HG02981 (cell line): ENCODE data around the gene BLOC1S4.
"Not testable (repeated sequence)": the region's sequence is repeated elsewhere in the genome, so short reads cannot be mapped to it uniquely, and the experiment has no call there.

Experiments
- ATAC-seq: cut with Tn5 transposase; IDR thresholded peaks from one replicate; pipeline ENCODE4 v1.9.1; 2021; ENCODE audit warnings: mild to moderate bottlenecking, moderate library complexity; ENCODE audit not compliant: unreplicated experiment

BLOC1S4 gene

GRCh38 chr4:6716958-6717655 lies 1.1 kb downstream of the BLOC1S4 start:
- ATAC-seq: no peak

DNA sequence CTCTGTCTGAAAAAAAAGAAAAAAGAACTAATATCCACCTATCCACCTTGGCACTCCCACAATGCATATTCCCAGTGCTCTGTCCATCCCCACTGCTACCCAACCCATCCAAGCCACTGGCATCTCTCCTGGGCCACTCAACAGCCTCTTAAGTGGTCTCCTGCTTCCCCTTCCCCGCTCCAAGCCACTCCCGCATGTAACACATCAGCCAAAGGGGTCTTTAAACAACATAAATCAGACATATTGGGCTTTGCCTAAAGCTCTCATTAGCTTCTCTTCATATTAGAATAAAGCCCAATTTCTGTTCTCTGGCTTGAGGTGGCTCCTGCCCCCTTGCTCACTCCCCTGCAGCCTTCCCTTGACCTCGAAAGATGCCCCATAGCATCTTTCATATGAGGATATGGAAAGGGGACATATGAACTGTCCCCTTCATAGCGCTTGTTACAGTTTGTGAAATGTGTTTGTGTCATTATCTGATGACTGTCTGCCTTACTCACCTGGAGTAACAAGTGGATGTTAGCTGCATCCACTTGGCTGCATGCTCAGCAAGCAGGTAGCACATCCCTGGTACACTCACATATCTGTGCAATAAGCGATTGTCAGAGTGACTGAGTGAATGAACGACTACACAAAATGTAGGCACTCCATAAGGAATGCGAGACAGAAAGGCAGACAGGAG lies 3.1 kb downstream of the BLOC1S4 start:
- no peak for ATAC-seq

GRCh38 chr4:6719611-6720179 lies 3.7 kb downstream of the BLOC1S4 start:
- ATAC-seq: no peak

GRCh38 chr4:6720202-6720699 lies 4.3 kb downstream of the BLOC1S4 start:
- ATAC-seq: no peak

GRCh38 chr4:6721121-6721520 lies 5.1 kb downstream of the BLOC1S4 start:
- ATAC-seq: no peak

- ATAC-seq: no peak
Measured at GRCh38 chr4:6722891-6723290, 6.9 kb downstream of the BLOC1S4 start.

- no peak for ATAC-seq
Measured at GRCh38 chr4:6723851-6724250, 7.9 kb downstream of the BLOC1S4 start.

GRCh38 chr4:6724421-6725111 lies 8.6 kb downstream of the BLOC1S4 start:
- no peak for ATAC-seq

GRCh38 chr4:6725427-6725961 lies 9.5 kb downstream of the BLOC1S4 start:
- not testable (repeated sequence) for ATAC-seq

DNA sequence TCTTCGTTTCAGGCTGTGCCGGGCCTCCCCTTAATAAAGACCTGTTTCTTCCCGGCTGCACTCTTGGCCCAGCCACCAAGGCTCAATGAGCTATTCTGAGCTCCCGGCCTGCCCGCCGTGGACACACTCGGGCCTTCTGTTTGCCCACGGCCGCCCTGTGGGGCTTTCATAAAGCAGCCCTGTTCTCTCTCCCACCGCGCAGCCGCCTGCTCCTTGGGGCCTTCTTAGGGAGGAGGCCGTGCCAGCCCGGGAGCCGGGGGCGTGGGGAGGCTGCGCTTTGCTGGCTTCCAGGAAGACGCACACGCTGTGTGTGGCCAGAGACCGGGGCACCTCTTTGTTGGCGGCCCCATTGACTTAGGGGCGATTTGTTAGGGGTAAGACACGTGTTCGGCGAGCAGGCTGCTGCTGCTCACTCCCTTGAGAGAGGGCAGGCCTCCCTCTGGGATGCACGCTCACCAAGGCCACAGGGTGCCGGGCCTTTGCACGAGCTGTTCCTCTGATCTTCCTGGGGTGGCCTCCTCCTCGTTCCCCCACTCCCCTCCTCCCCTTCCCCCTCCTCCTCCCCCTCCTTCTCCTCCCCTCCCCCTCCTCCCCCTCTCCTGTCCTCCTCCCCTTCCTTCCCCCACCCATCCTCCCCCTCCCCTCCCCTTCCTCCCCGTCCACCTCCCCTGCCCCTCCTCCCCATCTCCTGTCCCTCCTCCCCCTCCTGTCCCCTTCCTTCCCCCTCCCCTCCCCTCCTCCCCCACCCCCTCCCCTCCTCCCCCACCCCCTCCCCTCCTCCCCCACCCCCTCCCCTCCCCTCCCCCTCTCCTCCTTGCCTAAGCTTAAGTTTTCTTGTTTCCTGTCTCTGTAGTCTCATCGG lies 11.3 kb downstream of the BLOC1S4 start:
- ATAC-seq: no peak

- no peak for ATAC-seq
Measured at GRCh38 chr4:6727943-6728250, 11.9 kb downstream of the BLOC1S4 start.

DNA sequence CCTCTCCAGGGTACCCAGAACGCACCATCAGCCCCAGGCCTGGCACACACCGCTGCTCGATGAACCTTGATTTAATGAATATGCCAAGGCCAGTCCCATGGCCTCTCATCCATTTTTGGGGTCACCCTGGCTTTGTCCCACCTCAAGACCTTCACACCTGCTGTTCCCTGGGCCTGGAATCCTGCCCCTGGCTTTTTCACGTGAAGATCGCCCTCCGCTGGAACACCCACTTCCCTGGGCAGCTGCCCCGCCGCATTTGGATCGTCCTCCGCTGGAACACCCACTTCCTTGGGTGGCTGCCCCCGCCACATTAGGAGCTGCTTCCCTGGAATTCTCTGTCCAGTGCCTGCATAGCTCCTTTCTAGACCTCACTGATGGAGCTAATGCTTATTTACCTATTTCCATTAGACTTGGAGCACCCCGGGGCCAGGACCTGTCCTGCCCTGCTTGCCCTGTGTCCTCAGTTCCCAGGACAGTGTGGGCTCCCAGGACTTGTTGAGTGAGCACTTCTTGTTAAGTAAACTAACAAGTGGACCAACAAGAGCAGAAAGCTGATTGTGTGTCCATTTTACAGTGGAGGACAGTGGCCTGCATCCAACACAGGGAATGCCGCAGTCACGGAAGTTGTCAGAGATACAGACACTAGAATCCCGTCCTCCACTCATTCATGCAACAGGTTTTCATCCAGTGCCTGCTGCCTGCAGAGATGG lies 12.5 kb downstream of the BLOC1S4 start:
- ATAC-seq: no peak

DNA sequence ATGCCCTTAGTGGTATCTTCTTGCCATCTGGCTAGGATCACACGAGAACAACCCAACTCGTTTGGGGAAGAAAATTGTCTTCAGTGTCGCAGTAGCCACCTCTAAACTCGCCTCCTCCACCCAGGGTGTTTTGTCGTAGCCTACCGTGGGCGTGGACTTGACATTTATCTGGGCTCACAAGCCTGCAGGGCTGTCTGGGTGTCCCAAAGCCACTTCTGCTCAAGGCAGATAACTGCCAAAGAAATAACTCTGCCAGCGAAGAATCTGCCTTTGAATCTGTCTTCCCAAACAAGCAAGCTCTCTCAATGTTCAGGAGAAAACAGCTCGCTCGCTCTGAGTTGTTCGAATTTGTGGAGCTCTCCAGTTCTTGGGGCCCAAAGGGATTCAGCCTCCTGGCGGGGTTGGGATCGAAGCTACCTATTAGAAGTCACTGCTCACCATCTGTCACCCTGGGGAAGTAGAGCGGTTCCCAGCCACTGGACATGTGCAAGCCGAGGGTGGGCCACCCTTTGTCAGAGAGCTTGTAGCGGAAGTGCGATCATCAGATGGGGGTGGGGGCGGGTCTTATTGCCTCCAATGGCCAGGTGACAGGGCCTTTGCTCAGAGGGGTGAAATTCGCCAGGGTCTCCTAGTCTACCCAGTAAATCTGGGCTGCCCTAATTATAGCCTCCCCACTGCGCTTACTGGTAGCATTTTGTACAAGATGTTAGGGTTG lies 14.8 kb downstream of the BLOC1S4 start:
- no peak for ATAC-seq

DNA sequence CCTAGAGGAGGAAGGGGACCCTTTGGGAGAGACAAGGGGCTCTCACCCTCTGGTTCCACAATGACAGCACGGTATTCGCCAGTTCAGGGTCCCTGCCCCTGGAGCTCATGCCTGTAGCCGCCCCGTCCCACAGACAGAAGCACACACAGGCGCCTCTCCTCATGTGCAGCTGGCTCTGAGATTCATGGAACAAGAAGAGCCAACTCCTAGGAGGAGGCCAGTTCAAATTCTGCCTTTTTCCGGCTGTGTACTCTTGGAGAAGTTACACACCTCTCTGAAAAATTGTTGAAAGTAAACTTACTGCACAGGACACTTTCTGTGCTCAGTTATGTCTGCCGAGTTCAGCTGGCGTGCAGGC lies 15.3 kb downstream of the BLOC1S4 start:
- no peak for ATAC-seq

DNA sequence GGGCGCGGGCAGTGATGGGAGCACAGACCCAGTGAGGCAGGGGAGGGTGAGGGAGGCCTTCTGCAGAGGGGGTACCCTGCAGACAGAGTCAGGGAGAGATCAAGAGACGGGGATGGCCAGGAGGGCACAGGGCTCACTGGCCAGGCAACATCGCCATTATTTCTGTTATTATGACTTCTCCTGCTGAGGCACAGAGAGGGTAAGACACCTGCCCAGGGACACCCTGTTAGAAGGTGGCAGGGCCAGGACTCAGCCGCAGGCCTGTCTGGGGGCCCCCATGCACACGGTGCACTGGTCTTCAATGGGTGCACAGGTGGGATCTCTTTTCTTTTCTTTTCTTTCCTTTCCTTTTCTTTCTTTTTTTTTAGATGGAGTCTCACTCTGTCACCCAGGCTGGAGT lies 15.8 kb downstream of the BLOC1S4 start:
- no peak for ATAC-seq

DNA sequence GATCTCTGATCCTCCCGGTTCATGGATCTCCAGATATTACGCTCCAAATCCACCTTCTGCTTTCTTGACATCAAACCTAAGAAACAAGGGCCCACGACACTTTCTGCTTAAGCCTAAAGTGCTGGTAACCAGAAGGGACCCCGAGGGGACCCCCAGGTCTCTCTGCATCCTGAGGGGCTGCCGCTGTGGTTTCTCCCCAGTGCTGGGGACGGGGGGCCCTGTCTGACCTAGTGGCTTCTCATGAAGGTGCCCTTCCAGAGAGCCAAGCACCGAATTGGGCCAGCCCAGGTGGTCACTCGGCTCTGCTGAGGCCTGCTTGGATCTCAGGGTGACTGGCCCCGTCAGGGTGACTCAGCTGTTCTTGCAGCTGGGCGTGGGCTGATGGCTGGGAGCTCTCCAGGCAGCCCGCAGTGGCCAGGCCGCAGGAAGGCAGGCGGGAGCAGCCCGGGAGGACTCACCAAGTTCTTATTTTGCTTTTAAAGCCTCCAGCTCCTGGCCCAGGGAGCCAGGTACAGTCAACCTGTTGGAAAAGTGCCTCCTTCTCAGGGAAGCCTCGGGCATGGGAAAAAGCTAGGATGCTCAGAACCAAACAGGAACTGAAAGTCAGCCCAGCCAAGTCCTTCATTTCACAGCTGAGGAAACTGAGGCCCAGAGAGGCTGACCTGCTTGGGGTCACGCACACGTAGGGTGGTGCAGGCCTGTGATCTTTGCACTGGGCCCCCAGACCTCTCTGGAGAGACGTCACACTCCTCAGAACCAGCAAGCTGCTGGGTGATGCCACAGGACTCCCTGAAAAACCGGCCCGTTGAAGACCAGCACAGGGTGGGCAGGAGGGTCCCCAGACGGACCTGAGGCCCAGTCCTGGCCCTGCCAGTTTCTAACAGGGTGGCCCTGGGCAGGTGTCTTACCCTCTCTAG lies 16.7 kb downstream of the BLOC1S4 start:
- ATAC-seq: no peak

- no peak for ATAC-seq
Measured at GRCh38 chr4:6733358-6734164, 17.6 kb downstream of the BLOC1S4 start.
